ENCODE data around the gene ADAM8. TPM values are rescaled to one million over a fixed set of nuclear protein-coding genes. Genes with fewer than 3 reads are reported as not detected.
A peak's percentile ranks its signal among the peaks of the same experiment; 100 is the strongest.
"Not testable (repeated sequence)": the region's sequence is repeated elsewhere in the genome, so short reads cannot be mapped to it uniquely, and the experiment has no call there.

ADAM8 gene
- total RNA-seq, 2 experiments from 2014 or later, result 106 to 115 TPM

GRCh38 chr10:133236401-133237240, 40.0 kb downstream of the ADAM8 start:
- CTCF ChIA-PET, result no interaction called here
- peak; percentile 25 for ATAC-seq
- H3K27me3 Mint-ChIP-seq, result peaks cover 47% of the 10 kb centered on the region

GRCh38 chr10:133235932-133236331, 40.7 kb downstream of the ADAM8 start:
- Mint-ChIP-seq H3K4me1 (ENCODE audit: low read depth) (peaks cover 7% of the 10 kb centered on the region), H3K4me3 (no peak overlapping the region), H3K36me3 (ENCODE audit: low read depth) (no peaks in the 10 kb centered on the region), H3K27ac (no peak overlapping the region), H3K27me3 (peaks cover 45% of the 10 kb centered on the region), H3K9me3 (no peaks in the 10 kb centered on the region)
- no peak for DNase-seq
- ChIA-PET POLR2A (no interaction called here), CTCF (no interaction called here)
- no peak for TF ChIP-seq CTCF (IDR thresholded peaks at IDR 0.05)
- intact Hi-C loops (cut with micrococcal nuclease), result no loop called here
- ATAC-seq, result no peak

More at GRCh38 chr10:133236401-133237240, 40.0 kb downstream of the ADAM8 start:
- POLR2A ChIA-PET, result no interaction called here
- Mint-ChIP-seq H3K27ac (no peak overlapping the region), H3K4me3 (no peak overlapping the region), H3K9me3 (no peaks in the 10 kb centered on the region), H3K4me1 (ENCODE audit: low read depth) (peaks cover 14% of the 10 kb centered on the region), H3K36me3 (ENCODE audit: low read depth) (no peaks in the 10 kb centered on the region)
- intact Hi-C loops (cut with micrococcal nuclease), result no loop called here
- DNase-seq, result no peak
- no peak for TF ChIP-seq CTCF (IDR thresholded peaks at IDR 0.05)

- intact Hi-C loops (cut with micrococcal nuclease), result no loop called here
- H3K9me3 Mint-ChIP-seq, result no peaks in the 10 kb centered on the region
- POLR2A ChIA-PET, result no interaction called here
- DNase-seq (peak; percentile 27), ATAC-seq (peak; percentile 40)
- CTCF ChIA-PET, result no interaction called here
- peak overlapping the region; percentile 21 for H3K4me3 Mint-ChIP-seq
- H3K27me3 Mint-ChIP-seq, result peaks cover 43% of the 10 kb centered on the region
- H3K4me1 Mint-ChIP-seq (ENCODE audit: low read depth), result peaks cover 4% of the 10 kb centered on the region
- no peak for TF ChIP-seq CTCF (IDR thresholded peaks at IDR 0.05)
- H3K36me3 Mint-ChIP-seq (ENCODE audit: low read depth), result no peaks in the 10 kb centered on the region
- H3K27ac Mint-ChIP-seq, result no peak overlapping the region
Measured at GRCh38 chr10:133235265-133235855, 41.3 kb downstream of the ADAM8 start.

GRCh38 chr10:133234796-133235195, 41.9 kb downstream of the ADAM8 start:
- H3K27ac Mint-ChIP-seq; H3K36me3 Mint-ChIP-seq (ENCODE audit: low read depth); H3K4me1 Mint-ChIP-seq (ENCODE audit: low read depth); H3K9me3 Mint-ChIP-seq; POLR2A ChIA-PET; intact Hi-C loops (cut with micrococcal nuclease); CTCF ChIA-PET; DNase-seq: not testable (repeated sequence)
- H3K27me3 Mint-ChIP-seq, result peaks cover 42% of the 10 kb centered on the region
- peak; percentile 29 for ATAC-seq
- H3K4me3 Mint-ChIP-seq, result peak overlapping the region; percentile 21

- peaks cover 44% of the 10 kb centered on the region for H3K27me3 Mint-ChIP-seq
- peaks cover 9% of the 10 kb centered on the region for H3K4me1 Mint-ChIP-seq (ENCODE audit: low read depth)
- no peak overlapping the region for H3K4me3 Mint-ChIP-seq
- intact Hi-C loops (cut with micrococcal nuclease), result no loop called here
- ATAC-seq (no peak), DNase-seq (no peak)
- H3K36me3 Mint-ChIP-seq (ENCODE audit: low read depth), result no peaks in the 10 kb centered on the region
- POLR2A ChIA-PET, result no interaction called here
- no peak overlapping the region for H3K27ac Mint-ChIP-seq
- no peaks in the 10 kb centered on the region for H3K9me3 Mint-ChIP-seq
- CTCF ChIA-PET, result no interaction called here
- no peak for TF ChIP-seq CTCF (IDR thresholded peaks at IDR 0.05)
Measured at GRCh38 chr10:133231946-133232574, 44.6 kb downstream of the ADAM8 start.

Data from activated CD8-positive, alpha-beta T cell treated with anti-CD3 and anti-CD28 coated beads for 36 hours (primary cell).